H1 (cell line): ENCODE measurements around the gene VPS13A. TPM values are rescaled to one million over a fixed set of nuclear protein-coding genes. Genes with fewer than 3 reads are reported as not detected.

Source experiments
- CTCF ChIA-PET: fragments of 300-600 bp; sonication (Branson Sonifier 250); formaldehyde crosslinking; loops from one replicate; lab custom pipeline; 2021; ENCODE audit not compliant: partially characterized antibody; lab: Charles Lee
- POLR2A ChIA-PET: fragments of 300-600 bp; sonication (Branson Sonifier 250); formaldehyde crosslinking; loops from one replicate; lab custom pipeline; 2021; ENCODE audit warnings: inconsistent platforms; ENCODE audit not compliant: partially characterized antibody; lab: Charles Lee
- DNase-seq, 2 experiments: peaks; one replicate each; pipeline versions ENCODE4 v3.0.0 to v3.0.0-alpha.2; 2010 to 2022; ENCODE audit warnings: low spot score in 2 of 2, low read depth in 1 of 2, mixed read lengths in 1 of 2
- FAIRE-seq: peaks from 2 replicates; lab custom pipeline; 2011; peaks lifted over from hg19 to GRCh38; lab: Jason Lieb, UNC
- H2AFZ ChIP-seq: 2 replicates; pipeline ENCODE4 v1.8.1; 2012; ENCODE audit warnings: low read length, inconsistent platforms
- H2AK5ac ChIP-seq: 2 replicates; pipeline ENCODE4 v1.6.1; 2013; ENCODE audit warnings: low read depth, low read length
- H2BK120ac ChIP-seq: replicated peaks from 2 replicates; pipeline ENCODE3; 2013; ENCODE audit warnings: low read depth, low read length, inconsistent platforms
- H2BK12ac ChIP-seq: 2 replicates; pipeline ENCODE4 v1.6.1; 2013; ENCODE audit warnings: low read depth, low read length
- H2BK15ac ChIP-seq: 2 replicates; pipeline ENCODE4 v1.6.1; 2013; ENCODE audit warnings: low read length
- H2BK20ac ChIP-seq: 2 replicates; pipeline ENCODE4 v1.6.1; 2013; ENCODE audit warnings: low read length
- H2BK5ac ChIP-seq: 2 replicates; pipeline ENCODE4 v1.6.1; 2013; ENCODE audit warnings: low read depth, low read length
- H3K14ac ChIP-seq: 2 replicates; pipeline ENCODE4 v1.6.1; 2013; ENCODE audit warnings: inconsistent platforms; ENCODE audit not compliant: insufficient read length
- H3K18ac ChIP-seq: 2 replicates; pipeline ENCODE4 v1.6.1; 2013; ENCODE audit warnings: low read length; ENCODE audit errors: extremely low read depth
- H3K23ac ChIP-seq: 2 replicates; pipeline ENCODE4 v1.6.1; 2013; ENCODE audit warnings: inconsistent platforms; ENCODE audit not compliant: insufficient read length
- H3K23me2 ChIP-seq: 2 replicates; pipeline ENCODE4 v1.6.1; 2013; ENCODE audit warnings: low read depth, low read length
- H3K27ac ChIP-seq: 2 replicates; pipeline ENCODE4 v1.6.1; 2011; ENCODE audit warnings: low read depth, low read length, inconsistent platforms
- H3K27me3 ChIP-seq, 4 experiments: replicated peaks in 1 of 4; 1 replicate in 1 of 4; 2 replicates in 3 of 4; pipeline versions ENCODE4 v1.6.1 to v1.8.1; 2011 to 2013; ENCODE audit warnings: low read length in 3 of 4, mild to moderate bottlenecking in 3 of 4, inconsistent platforms in 2 of 4, mixed read lengths in 2 of 4, moderate library complexity in 1 of 4; ENCODE audit not compliant: control insufficient read depth in 3 of 4, insufficient read depth in 3 of 4; ENCODE audit errors: extremely low read depth in 1 of 4
- H3K36me3 ChIP-seq, 4 experiments: 2 replicates each; pipeline versions ENCODE4 v1.6.1 to v1.8.1; 2011 to 2013; ENCODE audit warnings: mild to moderate bottlenecking in 4 of 4, low read length in 3 of 4, moderate library complexity in 2 of 4, control low read depth in 1 of 4, inconsistent platforms in 1 of 4; ENCODE audit not compliant: insufficient read depth in 4 of 4, control insufficient read depth in 2 of 4
- H3K4ac ChIP-seq: replicated peaks from 2 replicates; pipeline ENCODE3; 2013; ENCODE audit warnings: low read length, low read depth, mixed read lengths, inconsistent platforms; ENCODE audit not compliant: insufficient read length
- H3K4me1 ChIP-seq, 4 experiments: replicated peaks in 1 of 4; 1 replicate in 1 of 4; 2 replicates in 3 of 4; pipeline versions ENCODE4 v1.6.1 to v1.8.1; 2011 to 2013; ENCODE audit warnings: low read length in 3 of 4, inconsistent platforms in 2 of 4, mixed read lengths in 1 of 4; ENCODE audit not compliant: insufficient read depth in 4 of 4, control insufficient read depth in 3 of 4
- H3K4me2 ChIP-seq, 2 experiments: 2 replicates each; pipeline versions ENCODE4 v1.6.1 to v1.8.1; 2011 to 2013; ENCODE audit warnings: low read depth in 2 of 2, low read length in 2 of 2, control low read depth in 1 of 2, inconsistent platforms in 1 of 2, mild to moderate bottlenecking in 1 of 2; ENCODE audit not compliant: insufficient read depth in 1 of 2
- H3K4me3 ChIP-seq, 4 experiments: fragments of 200-600, 300-600 bp in 1 of 4; sonication (generic), shearing (Covaris generic), sonication (Bioruptor Twin) in 1 of 4; 2 replicates each; pipeline versions ENCODE4 v1.5.1 to v1.8.1; 2011 to 2016; ENCODE audit warnings: low read length in 4 of 4, low read depth in 3 of 4, control low read depth in 2 of 4, inconsistent platforms in 2 of 4, mild to moderate bottlenecking in 2 of 4, mixed read lengths in 1 of 4, moderate library complexity in 1 of 4; ENCODE audit not compliant: insufficient read depth in 2 of 4; ENCODE audit errors: extremely low read depth in 1 of 4
- H3K56ac ChIP-seq: replicated peaks from 2 replicates; pipeline ENCODE3; 2013; ENCODE audit warnings: low read depth, mild to moderate bottlenecking, mixed read lengths, low read length, inconsistent platforms; ENCODE audit not compliant: insufficient read length
- H3K79me1 ChIP-seq: 2 replicates; pipeline ENCODE4 v1.6.1; 2013; ENCODE audit warnings: low read depth, low read length, control low read depth
- H3K79me2 ChIP-seq, 2 experiments: 2 replicates each; pipeline versions ENCODE4 v1.6.1 to v1.8.1; 2012 to 2013; ENCODE audit warnings: low read length in 2 of 2, mild to moderate bottlenecking in 2 of 2, inconsistent platforms in 1 of 2; ENCODE audit not compliant: insufficient read depth in 2 of 2, control insufficient read depth in 1 of 2
- H3K9ac ChIP-seq, 4 experiments: replicated peaks in 1 of 4; 1 replicate in 1 of 4; 2 replicates in 3 of 4; pipeline versions ENCODE4 v1.6.1 to v1.8.1; 2011 to 2013; ENCODE audit warnings: low read depth in 3 of 4, low read length in 3 of 4, control low read depth in 2 of 4, mild to moderate bottlenecking in 2 of 4, moderate library complexity in 2 of 4, inconsistent platforms in 1 of 4; ENCODE audit errors: extremely low read depth in 1 of 4
- H3K9me3 ChIP-seq, 2 experiments: 2 replicates each; pipeline versions ENCODE4 v1.6.1 to v1.8.1; 2012 to 2013; ENCODE audit warnings: mild to moderate bottlenecking in 2 of 2, moderate library complexity in 2 of 2, control low read depth in 1 of 2, inconsistent platforms in 1 of 2, low read depth in 1 of 2, low read length in 1 of 2, mixed read lengths in 1 of 2; ENCODE audit not compliant: insufficient read depth in 2 of 2
- H4K20me1 ChIP-seq, 2 experiments: replicated peaks in 1 of 2; 2 replicates each; pipeline versions ENCODE3 to v1.8.1; 2011 to 2013; ENCODE audit warnings: inconsistent platforms in 2 of 2, low read length in 2 of 2, mild to moderate bottlenecking in 1 of 2; ENCODE audit not compliant: insufficient read depth in 2 of 2, control insufficient read depth in 1 of 2
- H4K5ac ChIP-seq: 2 replicates; pipeline ENCODE4 v1.6.1; 2013; ENCODE audit warnings: low read length, low read depth, mixed read lengths, inconsistent platforms; ENCODE audit not compliant: insufficient read length
- H4K8ac ChIP-seq: 2 replicates; pipeline ENCODE4 v1.8.0; 2013; ENCODE audit warnings: mild to moderate bottlenecking, moderate library complexity, low read length, inconsistent platforms; ENCODE audit not compliant: insufficient read depth; ENCODE audit errors: extremely low read depth
- H4K91ac ChIP-seq: replicated peaks from 2 replicates; pipeline ENCODE3; 2013; ENCODE audit warnings: low read length, mixed read lengths, inconsistent platforms; ENCODE audit not compliant: insufficient read length
- CBX8 ChIP-seq: fragments of 300-800, 300-1000 bp; sonication (generic); IDR thresholded peaks from 2 replicates; pipeline ENCODE4 v1.7.1; 2016; ENCODE audit warnings: low read depth, low read length, borderline replicate concordance
- CTCF ChIP-seq, 3 experiments: IDR thresholded peaks; 1 replicate in 2 of 3; 2 replicates in 1 of 3; pipeline versions ENCODE4 v1.5.1 to v1.6.1; 2011; ENCODE audit warnings: low read length in 3 of 3, mild to moderate bottlenecking in 3 of 3, inconsistent platforms in 2 of 3, low read depth in 1 of 3, moderate library complexity in 1 of 3; ENCODE audit not compliant: insufficient read depth in 1 of 3; ENCODE audit errors: control extremely low read depth in 1 of 3
- FOSL1 ChIP-seq: IDR thresholded peaks from 2 replicates; pipeline ENCODE4 v1.6.1; 2011; ENCODE audit warnings: mild to moderate bottlenecking, low read depth, low read length, moderate library complexity; ENCODE audit not compliant: insufficient read depth
- GTF2F1 ChIP-seq: IDR thresholded peaks from 2 replicates; pipeline ENCODE4 v1.6.1; 2012; ENCODE audit warnings: low read depth, low read length, improper control_type of control experiment, borderline replicate concordance
- HDAC6 ChIP-seq: IDR thresholded peaks from one replicate; pipeline ENCODE4 v1.7.1; 2012; ENCODE audit warnings: low read depth, mild to moderate bottlenecking, inconsistent platforms, low read length, moderate library complexity
- MAFK ChIP-seq: IDR thresholded peaks from 2 replicates; pipeline ENCODE4 v1.6.1; 2012; ENCODE audit warnings: low read depth, mild to moderate bottlenecking, improper control_type of control experiment, low read length
- RBBP5 ChIP-seq: IDR thresholded peaks from 2 replicates; pipeline ENCODE4 v1.7.1; 2012; ENCODE audit warnings: low read depth, mild to moderate bottlenecking, inconsistent platforms, low read length, moderate library complexity, borderline replicate concordance
- RFX5 ChIP-seq: IDR thresholded peaks from 2 replicates; pipeline ENCODE4 v1.6.1; 2011; ENCODE audit warnings: low read depth, low read length, improper control_type of control experiment, borderline replicate concordance
- SIX5 ChIP-seq: IDR thresholded peaks from 2 replicates; pipeline ENCODE4 v1.6.1; 2011; ENCODE audit warnings: mild to moderate bottlenecking, low read depth, low read length
- SP4 ChIP-seq: IDR thresholded peaks from 2 replicates; pipeline ENCODE4 v1.6.1; 2012; ENCODE audit warnings: low read length, inconsistent platforms
- YY1 ChIP-seq: IDR thresholded peaks from 2 replicates; pipeline ENCODE4 v1.6.1; 2011; ENCODE audit warnings: low read depth, mild to moderate bottlenecking, low read length
- WGBS, 2 experiments: shearing (Covaris generic) in 1 of 2; methylation state at CpG; one replicate each; pipeline versions ENCODE4 v1.1.6 to v1.1.7; 2013 to 2015; ENCODE audit warnings: low lambda C conversion rate in 2 of 2, mixed read lengths in 2 of 2, inconsistent platforms in 1 of 2, low coverage in 1 of 2, missing lambda C conversion rate in 1 of 2; ENCODE audit not compliant: insufficient replicate concordance in 2 of 2, insufficient coverage in 1 of 2, insufficient read length in 1 of 2; ENCODE audit errors: extremely low coverage in 1 of 2, missing lambda C conversion rate in 1 of 2; 5-methylcytosine and 5-hydroxymethylcytosine counted together
- polyA plus RNA-seq, 7 experiments: library from polyadenylated mRNA; depleted of rRNA in 3 of 7; stranded (reverse) in 5 of 7; unstranded in 2 of 7; fragments of >200 nt in 5 of 7; fragments of 200-250 nt in 2 of 7; gene quantifications; 1 replicate in 5 of 7; 2 replicates in 1 of 7; 4 replicates in 1 of 7; pipeline versions ENCODE4 v1.2.1 to v1.2.3, GENCODE V29; 2011 to 2013; ENCODE audit warnings: missing spikeins in 2 of 7, mixed read lengths in 2 of 7
- total RNA-seq: library from RNA; stranded (reverse); fragmentation: NEBNext Ultra II Directional; extraction: Animal tissue kit (Norgen Biotek cat#: 25700); gene quantifications from 2 replicates; pipeline ENCODE4 v1.2.1, GENCODE V29; 2021

Gene VPS13A
- total and polyA plus RNA-seq, 2 of the 8 experiments (the other 6 are each of a cell fraction or from before 2014, with no cell fraction given): 6.0 to 36.5 TPM

GRCh38 chr9:77158772-77159513, 18.4 kb upstream of the VPS13A start:
- Histone ChIP-seq H2BK12ac (no peak overlapping the region), H3K4me1 (no peaks in the 10 kb centered on the region), H3K4me2 (no peak overlapping the region), H3K9ac (no peak overlapping the region), H3K4me3 (no peak overlapping the region), H3K56ac (no peak overlapping the region), H2BK120ac (no peak overlapping the region), H3K4ac (no peak overlapping the region), H3K27me3 (no peaks in the 10 kb centered on the region), H2BK20ac (no peak overlapping the region), H3K23ac (no peak overlapping the region), H2AFZ (no peak overlapping the region), H3K18ac (no peak overlapping the region), H3K14ac (no peak overlapping the region), H4K91ac (no peak overlapping the region), H2AK5ac (no peak overlapping the region), H4K5ac (no peak overlapping the region), H4K20me1 (no peaks in the 10 kb centered on the region), H3K23me2 (no peaks in the 10 kb centered on the region), H4K8ac (no peak overlapping the region), H3K79me2 (no peaks in the 10 kb centered on the region), H3K9me3 (no peaks in the 10 kb centered on the region), H3K36me3 (no peaks in the 10 kb centered on the region), H3K79me1 (no peaks in the 10 kb centered on the region), H3K27ac (no peak overlapping the region), H2BK15ac (no peak overlapping the region), H2BK5ac (no peak overlapping the region)
- ChIA-PET POLR2A (no interaction called here), CTCF (interaction anchor here (1.3 to 3.8 kb wide), 3 partner anchors 8 to 347 kb away, joined by 3 to 23 read pairs (median 7); no protein-coding TSS in a partner anchor)
- FAIRE-seq: no peak
- 93% methylated on average over 6 of the region's 6 CpGs; no CpG with 5 or more reads in 1 of the 2 experiments for WGBS, 2 experiments
- no peak for DNase-seq
- TF ChIP-seq RBBP5 (no peak), SP4 (no peak), MAFK (no peak), FOSL1 (no peak), RFX5 (no peak), HDAC6 (no peak), CTCF (IDR thresholded peaks at IDR 0.05; ENCODE audit: control extremely low read depth in 1 of 3, insufficient read depth in 1 of 3, low read depth in 1 of 3, low read length in 3 of 3) (no peak), CBX8 (no peak), SIX5 (no peak), YY1 (no peak), GTF2F1 (no peak)
